ENCODE results near the gene SLC12A5.

SLC12A5 gene

DNA sequence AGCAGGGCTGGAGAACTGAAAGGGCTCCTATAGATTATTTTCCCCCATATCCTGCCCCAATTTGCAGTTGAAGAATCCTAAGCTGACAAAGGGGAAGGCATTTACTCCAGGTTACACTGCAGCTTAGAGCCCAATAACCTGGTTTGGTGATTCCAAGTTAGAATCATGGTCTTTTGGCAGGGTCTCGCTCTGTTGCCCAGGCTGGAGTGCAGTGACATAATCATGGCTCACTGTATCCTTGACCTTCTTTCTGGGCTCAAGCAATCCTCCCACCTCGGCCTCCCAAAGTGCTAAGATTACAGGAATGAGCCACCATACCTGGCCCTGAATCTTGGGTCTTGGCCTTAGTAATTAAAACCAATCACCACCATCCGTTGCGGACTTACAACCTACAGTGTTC is 21.3 kb upstream of the SLC12A5 start:
- no peak for DNase-seq

DNA sequence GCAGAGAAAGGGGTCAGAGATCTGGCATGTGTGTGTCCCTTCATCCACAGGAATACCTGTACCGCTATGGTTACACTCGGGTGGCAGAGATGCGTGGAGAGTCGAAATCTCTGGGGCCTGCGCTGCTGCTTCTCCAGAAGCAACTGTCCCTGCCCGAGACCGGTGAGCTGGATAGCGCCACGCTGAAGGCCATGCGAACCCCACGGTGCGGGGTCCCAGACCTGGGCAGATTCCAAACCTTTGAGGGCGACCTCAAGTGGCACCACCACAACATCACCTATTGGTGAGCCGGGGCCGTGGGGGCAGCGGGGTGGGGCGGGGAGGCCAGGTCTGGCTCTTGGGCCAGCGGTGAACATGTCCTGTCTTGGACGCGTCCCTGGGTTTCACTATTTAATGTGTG is 19.2 kb upstream of the SLC12A5 start:
- no peak for DNase-seq

DNA sequence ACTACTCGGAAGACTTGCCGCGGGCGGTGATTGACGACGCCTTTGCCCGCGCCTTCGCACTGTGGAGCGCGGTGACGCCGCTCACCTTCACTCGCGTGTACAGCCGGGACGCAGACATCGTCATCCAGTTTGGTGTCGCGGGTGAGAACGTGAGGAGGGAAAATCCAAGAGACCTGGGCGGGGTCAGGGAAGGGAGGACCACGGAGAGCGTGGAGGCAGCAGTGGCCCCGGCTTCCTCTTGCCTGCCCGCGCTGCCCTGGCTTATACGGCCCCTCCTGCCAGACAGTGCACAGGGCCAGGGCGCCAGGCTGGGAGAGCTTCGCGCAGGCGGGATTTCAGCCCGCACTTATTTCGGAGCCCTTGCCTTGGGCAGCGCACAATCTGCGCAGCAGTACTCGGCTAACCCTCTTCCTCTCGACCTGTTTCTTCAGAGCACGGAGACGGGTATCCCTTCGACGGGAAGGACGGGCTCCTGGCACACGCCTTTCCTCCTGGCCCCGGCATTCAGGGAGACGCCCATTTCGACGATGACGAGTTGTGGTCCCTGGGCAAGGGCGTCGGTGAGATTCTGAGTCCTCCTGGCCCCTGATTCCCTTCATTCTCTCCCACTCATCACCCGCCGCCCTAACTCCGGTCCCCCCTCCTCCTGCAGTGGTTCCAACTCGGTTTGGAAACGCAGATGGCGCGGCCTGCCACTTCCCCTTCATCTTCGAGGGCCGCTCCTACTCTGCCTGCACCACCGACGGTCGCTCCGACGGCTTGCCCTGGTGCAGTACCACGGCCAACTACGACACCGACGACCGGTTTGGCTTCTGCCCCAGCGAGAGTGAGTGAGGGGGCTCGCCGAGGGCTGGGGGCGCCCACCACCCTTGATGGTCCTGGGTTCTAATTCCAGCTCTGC is 18.3 kb upstream of the SLC12A5 start:
- peak in 1 of 2 experiments; percentile 35 for DNase-seq

DNA sequence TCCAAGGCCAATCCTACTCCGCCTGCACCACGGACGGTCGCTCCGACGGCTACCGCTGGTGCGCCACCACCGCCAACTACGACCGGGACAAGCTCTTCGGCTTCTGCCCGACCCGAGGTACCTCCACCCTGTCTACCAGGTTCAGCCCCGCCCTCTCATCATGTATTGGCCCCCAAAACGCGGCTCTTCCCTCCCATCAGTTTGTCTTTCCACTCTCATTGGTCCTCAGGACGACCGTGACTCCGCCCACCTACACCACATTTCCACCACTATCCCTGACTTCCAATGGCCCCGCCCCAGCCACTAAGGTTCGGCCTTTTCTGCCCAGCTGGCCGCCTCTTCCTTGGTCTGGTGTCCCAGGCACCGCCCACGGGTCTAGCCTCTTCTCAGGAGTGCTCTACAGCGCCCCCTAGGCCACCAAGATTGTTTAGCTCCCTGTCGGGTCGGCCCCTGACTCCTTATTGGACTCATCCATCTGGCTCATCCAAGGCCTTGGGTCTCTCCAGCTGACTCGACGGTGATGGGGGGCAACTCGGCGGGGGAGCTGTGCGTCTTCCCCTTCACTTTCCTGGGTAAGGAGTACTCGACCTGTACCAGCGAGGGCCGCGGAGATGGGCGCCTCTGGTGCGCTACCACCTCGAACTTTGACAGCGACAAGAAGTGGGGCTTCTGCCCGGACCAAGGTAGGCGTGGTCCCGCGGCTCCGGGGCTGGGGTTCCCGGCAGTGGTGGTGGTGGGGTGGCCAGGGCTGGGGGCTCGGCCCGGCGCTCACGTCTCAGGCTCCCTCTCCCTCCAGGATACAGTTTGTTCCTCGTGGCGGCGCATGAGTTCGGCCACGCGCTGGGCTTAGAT is 17.2 kb upstream of the SLC12A5 start:
- peak in 1 of 2 experiments; percentile 26 for DNase-seq

DNA sequence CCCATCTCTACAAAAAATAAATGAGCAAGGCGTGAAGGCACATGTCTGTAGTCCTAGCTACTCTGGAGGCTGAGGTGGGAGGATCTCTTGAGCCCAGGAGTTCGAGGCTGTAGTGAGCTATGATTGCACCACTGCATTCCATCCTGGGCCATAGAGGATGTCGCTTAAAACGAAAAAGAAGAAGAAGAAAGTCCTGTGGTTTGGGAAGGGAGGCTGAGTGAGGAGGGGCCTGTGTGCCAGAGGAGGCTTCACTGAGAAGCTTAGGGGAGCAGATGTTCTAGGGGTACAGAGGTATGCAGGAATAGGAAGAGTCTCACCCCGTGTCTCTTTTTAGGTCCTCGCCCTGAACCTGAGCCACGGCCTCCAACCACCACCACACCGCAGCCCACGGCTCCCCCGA is 16.1 kb upstream of the SLC12A5 start:
- no peak for DNase-seq

DNA sequence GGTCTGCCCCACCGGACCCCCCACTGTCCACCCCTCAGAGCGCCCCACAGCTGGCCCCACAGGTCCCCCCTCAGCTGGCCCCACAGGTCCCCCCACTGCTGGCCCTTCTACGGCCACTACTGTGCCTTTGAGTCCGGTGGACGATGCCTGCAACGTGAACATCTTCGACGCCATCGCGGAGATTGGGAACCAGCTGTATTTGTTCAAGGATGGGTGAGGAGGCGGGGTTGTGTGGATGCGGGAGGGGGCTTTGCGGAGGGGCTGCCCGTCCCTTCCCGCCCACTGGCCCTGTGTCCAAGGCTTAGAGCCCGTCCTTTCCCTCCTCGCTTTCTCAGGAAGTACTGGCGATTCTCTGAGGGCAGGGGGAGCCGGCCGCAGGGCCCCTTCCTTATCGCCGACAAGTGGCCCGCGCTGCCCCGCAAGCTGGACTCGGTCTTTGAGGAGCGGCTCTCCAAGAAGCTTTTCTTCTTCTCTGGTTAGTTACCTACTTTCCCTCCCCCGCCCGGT is 15.6 kb upstream of the SLC12A5 start:
- no peak for DNase-seq

DNA sequence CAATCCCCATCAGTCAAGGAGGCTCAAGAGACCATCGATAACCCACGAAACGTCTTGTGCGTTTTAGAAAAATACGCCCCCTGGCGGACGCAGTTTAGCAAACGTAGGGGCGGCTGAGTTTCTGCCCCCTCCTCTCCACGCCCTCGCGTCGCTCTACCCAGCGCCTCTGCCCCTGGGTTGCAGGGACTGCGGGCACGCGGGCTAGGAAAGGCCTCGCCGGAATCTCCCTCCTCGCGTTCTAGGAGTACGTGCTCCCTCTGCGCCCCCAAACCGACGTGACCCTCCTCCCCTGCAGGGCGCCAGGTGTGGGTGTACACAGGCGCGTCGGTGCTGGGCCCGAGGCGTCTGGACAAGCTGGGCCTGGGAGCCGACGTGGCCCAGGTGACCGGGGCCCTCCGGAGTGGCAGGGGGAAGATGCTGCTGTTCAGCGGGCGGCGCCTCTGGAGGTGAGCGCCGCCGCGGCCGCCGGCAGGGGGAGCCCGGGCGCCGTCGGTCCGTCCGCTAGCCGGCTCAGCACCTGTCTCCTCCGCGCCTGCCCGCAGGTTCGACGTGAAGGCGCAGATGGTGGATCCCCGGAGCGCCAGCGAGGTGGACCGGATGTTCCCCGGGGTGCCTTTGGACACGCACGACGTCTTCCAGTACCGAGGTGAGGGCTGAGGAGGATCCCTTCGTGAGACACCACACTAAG is 15.0 kb upstream of the SLC12A5 start:
- DNase-seq: peak; percentile 76 to 82

DNA sequence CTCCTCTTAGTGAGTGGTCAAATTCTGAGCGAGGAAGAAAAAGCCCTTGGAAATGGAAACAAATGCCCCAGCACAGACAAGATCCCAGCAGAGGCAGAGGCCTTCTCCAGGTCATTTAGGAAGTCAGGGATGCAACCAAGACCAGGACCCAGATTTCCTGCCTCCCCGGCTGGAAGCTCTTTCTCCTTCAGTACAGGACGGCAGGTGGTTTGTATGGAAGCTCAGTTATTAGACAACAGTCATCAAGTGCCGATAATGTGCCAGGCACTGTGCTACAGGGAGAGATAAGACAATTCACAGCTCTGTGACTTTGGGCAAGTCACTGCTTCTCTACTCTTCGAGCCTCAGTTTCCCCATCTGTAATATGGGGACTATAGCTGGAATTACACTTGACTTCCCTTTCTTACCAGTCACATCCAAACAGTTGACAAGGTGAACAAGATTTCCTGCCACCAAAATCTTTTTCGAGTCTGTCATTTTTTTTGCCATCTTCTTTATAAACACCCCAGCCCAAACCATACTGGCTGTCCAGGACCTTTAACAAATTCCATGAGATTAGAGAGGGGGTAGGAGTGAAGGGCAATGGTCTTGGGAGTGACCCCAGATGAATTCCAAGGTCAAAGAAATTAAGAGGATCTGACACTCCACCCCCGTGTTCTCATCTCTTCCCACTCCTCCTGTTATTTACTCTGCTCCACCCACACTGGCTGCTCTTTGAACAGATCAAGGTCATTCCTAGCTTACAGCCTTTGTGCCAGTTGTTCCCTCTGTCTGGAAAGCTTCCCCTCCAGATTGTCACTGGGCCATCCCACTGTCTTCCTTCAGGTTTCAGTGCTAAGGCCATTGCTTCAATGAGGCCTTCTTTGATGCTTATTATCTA is 14.3 kb upstream of the SLC12A5 start:
- no peak for DNase-seq

DNA sequence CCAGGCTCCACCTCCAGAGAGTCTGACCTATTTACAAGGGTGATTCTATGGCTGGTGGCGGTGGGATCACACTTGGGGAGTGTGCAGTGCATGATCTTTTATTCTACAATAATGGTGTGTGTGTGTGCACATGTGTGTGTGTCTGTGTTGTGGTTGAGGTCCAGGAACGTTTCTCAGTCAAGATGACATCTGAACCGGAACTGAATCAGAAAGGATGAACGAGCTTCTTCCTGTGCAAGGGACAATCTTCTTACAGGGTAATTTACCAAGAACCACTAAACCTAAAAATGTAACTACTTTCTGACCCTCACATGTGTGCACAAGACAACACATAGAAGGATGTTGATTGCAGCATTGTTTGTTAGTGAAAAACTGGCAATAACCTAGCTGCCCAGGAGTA is 11.7 kb upstream of the SLC12A5 start:
- DNase-seq: no peak

DNA sequence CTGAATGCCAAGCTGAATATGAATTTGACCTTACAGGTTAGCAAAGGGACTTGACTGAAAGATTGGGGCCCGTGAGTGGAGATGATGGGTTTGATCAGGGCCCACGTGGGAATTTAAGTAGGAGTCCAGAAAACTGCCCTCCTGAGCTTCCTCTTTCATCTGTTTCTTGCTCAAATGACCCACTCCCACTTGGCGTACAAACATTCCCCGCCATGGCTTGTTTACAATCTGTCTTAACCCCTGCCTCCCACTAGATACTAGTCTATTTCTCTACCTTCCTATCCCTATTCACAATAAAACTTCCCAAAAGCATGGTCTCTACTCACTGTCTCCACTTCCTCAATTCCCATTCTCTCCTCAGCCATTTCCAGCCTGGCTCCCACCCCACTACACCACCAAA is 10.9 kb upstream of the SLC12A5 start:
- no peak for DNase-seq

DNA sequence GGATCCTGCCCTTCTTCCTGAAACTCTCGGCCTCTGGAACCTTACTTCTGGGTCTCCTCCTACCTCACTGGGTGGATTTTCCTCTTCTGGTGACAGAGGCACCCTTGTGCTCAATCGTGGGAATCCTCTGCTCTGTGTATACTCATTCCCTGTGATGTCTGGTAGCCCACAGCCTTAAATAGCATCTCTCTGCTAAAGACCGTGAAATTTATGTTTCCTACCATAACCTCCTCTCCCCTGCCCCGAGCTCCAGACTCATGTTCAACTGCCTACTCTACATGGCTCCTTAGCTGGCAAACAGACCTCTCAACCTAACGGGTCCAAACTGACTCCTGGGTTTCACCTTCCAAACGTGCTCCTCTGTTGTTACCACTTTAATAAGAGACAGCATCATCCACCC is 10.4 kb upstream of the SLC12A5 start:
- DNase-seq: no peak

DNA sequence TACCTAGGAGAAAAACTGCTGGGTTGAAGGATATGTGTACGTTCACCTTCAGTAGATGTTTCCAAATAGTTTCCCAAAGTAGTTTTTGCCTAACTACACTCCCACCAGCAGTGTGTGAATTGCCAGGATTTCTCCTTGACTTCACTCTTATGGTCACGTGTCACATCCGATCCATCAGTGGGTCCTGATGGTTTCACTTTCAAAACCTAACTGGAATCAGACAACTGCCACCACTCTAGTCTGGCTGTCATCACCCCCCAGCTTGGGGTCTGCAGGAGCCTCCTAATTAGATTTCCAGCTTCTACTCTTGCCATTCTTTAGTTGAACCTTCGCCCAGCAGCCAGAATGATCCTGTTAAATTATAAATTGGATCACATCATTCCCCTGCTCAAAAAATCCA is 8.5 kb upstream of the SLC12A5 start:
- no peak for DNase-seq

DNA sequence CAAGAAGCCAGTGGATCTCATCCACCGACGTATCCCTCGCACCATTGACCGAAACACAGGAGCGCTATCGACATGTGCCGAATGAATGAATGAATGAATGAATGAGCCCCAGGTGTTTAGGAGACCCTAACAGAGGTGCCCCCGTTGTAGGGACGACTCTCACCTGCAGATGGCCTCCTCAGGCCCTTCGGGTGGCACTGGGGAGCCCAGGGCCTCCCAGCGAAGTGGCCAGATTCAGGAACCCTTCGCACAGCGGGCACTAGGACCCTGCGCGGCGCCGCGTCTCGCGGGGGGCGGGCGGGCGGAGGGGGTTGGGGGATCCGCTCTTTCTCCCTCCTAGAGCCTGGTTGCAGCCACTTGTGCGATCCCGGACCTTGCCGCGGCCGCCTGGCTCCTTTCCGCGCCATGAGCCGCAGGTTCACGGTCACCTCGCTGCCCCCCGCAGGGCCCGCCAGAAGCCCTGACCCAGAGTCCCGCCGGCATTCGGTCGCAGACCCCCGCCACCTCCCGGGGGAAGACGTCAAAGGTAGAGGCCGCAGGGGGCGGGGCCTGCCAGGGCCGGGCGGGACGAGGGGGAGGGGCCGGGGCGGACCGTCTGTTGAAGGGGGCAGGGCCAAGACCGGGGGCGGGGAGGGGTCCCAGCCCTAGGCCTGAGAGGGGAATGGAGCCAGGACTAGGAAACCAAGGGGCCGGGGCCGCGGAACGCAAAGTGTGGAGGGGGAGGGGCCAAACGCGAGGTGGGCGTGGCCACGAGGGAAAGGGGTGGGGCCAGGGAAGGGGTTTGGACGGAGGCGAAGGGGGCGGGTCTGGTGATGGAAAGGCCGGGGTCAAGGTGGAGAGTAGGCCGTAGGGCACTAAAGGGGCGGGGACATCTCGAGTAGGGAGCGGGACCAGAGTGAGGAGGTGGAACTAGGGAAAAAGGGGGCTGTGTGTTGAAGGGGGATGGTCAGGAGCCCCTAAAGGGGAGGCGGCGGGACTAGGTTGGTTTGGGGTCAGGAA is 7.4 kb upstream of the SLC12A5 start:
- DNase-seq: peak; percentile 68 to 75

DNA sequence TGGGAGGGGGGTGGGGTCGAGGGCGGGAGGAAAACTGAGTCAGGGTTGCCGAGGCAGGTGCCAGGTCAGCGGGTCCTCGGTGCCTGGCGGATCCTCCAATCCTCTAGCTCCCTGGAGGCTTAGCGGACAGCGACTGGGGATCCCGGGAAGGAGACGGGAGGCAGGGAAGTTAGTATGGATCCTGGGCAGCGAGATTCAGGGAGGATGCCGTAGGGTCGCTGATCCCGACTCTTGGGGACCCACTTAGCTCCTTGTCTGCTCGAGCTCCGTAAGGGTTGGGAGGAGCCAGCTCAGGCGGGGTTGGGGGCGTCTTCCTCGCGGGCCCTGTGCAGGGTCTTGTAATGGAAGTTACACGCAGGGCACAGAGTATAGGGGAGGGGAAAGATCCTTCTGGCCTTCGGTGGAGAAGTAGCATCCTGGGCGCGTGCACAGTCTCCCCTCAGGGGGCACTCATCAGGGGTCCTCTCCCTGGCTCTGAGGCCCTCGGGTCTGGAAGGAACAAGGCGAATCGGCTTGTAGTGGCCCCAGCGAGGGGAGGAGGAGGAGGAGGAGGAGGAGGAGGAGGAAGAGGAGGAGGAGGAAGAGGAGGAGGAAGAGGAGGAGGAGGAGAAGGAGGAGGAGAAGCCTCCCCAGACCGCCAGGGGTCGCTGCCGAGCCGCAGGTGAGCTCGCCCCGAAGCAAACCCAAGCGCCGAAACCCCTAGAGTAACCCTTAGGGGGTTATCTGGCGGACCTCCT is 6.4 kb upstream of the SLC12A5 start:
- DNase-seq: peak; percentile 64 to 66

DNA sequence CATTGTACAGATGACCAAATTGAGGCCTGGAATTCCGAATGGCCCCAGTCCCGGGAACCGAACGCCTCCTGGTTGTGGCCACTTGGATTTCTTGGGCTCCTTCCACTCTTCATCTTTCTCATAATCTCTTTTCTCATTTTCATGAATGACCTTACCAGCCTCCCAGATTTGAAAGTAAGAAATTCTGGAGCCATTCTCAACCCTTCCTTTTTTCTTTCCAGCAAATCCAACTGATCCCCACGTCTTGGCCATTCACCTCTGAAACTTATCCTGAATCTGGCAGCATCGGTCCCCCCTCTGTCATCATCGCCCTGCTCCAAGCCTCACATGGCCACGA is 5.9 kb upstream of the SLC12A5 start:
- DNase-seq: no peak

DNA sequence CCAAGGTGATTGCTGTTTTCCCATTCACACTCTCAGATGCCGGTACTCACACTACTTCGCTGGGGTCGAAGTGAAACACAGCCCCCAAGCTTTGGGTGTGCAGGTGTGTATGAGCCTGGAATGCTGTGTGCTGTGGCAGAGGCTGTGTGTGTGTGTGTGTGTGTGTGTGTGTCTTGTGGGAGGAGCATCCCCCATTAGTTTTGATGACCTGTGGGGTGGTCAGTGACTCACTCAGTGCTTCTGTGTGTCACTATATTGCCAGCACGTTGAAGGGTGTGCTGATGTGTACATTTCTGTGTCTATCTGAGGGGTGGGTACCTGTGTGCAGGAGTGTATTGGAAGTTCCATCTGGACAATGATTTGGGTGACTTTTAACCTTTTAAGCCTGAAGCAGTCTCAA is 5.0 kb upstream of the SLC12A5 start:
- no peak for DNase-seq

DNA sequence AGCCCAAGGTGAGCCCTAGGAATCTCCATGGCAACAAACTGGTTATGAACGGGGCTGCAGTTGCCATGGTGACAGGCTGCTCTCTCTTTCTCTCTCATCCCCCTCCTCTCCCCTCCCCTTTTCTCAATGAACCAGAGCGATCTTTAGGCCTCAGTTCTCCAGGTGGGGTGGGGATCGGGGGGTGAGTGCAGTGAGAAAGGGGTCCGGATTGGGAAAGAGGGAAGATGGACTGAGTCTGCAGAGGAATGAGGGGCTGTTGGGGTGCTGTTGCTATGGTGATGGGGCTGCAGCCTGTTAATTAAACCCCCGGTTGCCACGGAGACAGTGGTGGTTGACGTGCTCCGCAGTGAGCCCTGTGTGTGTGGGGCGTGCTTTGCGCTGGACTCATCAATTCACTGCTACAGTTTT is 3.6 kb upstream of the SLC12A5 start:
- peak; percentile 37 to 41 for DNase-seq

DNA sequence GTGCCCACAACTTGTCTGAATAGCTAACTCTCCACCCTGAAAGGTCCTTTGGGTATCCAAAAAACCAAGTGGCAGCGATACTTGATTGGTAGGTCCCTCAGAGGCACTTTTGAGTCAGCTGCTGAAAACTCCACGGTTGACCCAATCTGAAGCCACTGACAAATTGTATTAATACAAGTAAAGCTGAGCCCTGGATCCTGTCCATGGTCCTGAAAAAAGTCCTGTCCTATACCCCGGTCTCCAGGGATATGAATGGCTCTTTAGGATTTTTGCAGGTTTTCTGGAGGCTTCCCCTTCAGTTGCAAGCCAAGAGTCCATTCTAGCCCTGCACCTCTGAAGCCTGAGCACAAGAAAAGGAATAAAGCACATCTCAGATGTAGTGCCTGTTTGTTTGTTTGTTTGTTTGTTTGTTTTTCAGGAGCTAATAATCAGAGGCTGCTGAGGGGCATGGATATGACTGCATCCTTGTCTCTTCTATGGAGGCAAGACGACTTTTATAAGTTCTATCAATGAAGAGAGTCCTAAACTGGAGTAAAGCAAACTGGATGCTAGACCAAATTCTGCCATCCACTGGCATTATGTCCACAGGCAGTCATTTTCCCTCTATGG is 1.7 kb upstream of the SLC12A5 start:
- no peak for DNase-seq

DNA sequence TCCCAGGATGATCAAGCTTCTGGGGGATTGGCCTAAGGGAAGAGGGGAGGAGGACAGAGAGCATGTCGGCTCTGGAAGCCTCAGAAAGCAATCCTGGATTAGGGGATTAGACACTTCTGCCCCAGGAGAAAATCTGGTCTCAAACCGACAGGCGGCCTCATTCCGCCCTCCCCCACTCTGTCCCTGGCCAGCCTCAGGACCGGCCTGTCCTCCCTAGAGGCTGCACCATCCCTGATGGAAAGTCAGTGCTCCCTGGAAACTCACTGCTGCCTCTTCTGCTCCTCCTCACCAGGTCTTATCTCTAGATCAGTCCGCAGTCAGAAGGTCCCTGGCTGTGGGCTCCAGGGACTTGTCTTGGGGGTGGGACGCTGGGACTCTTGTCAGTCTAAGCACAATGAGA is 905 bp upstream of the SLC12A5 start:
- peak in 1 of 2 experiments; percentile 29 for DNase-seq
